Vagina (tissue), 2 donors: ENCODE data around the gene NEAT1. TPM values are rescaled to one million over a fixed set of nuclear protein-coding genes. Genes with fewer than 3 reads are reported as not detected.

Experiments used
- DNase-seq, 2 donors: peaks; one replicate each; pipeline ENCODE4 v3.0.0-alpha.2; 2017; ENCODE audit errors: extremely low spot score in 2 of 2
- H3K27ac ChIP-seq: fragments of 200-600 bp; sonication (generic); one replicate; pipeline ENCODE4 v1.5.1; 2019
- H3K27me3 ChIP-seq: fragments of 200-600 bp; sonication (generic); one replicate; pipeline ENCODE4 v1.5.1; 2019
- H3K36me3 ChIP-seq, 2 donors: fragments of 200-600 bp; sonication (generic); one replicate each; pipeline ENCODE4 v1.5.1; 2017 to 2019
- H3K4me1 ChIP-seq: fragments of 200-600 bp; sonication (generic); one replicate; pipeline ENCODE4 v1.5.1; 2019
- H3K4me3 ChIP-seq, 2 donors: fragments of 200-600 bp; sonication (generic); 1 replicate in 1 of 2; 2 replicates in 1 of 2; pipeline ENCODE4 v1.5.1; 2016 to 2019
- H3K9me3 ChIP-seq: fragments of 200-600 bp; sonication (generic); one replicate; pipeline ENCODE4 v1.5.1; 2019
- POLR2A ChIP-seq, 2 donors: fragments of 450-650 bp; IDR thresholded peaks; one replicate each; pipeline ENCODE4 v1.6.1; 2017; ENCODE audit warnings: antibody characterized with exemption in 2 of 2, mild to moderate bottlenecking in 2 of 2, moderate library complexity in 2 of 2
- POLR2AphosphoS5 ChIP-seq, 2 donors: sonication (generic); formaldehyde crosslinking; IDR thresholded peaks; one replicate each; pipeline ENCODE4 v1.9.0; 2017; ENCODE audit warnings: antibody characterized with exemption in 2 of 2, mild to moderate bottlenecking in 2 of 2, low read depth in 1 of 2; ENCODE audit not compliant: insufficient read depth in 1 of 2
- intact Hi-C: fragments of 100-400 bp; cut with DNase I; formaldehyde crosslinking; loops from one replicate; pipeline ENCODE4 v1.15.1; 2023
- total RNA-seq: library from RNA; depleted of rRNA; stranded (reverse); fragments of >200 nt; gene quantifications from one replicate; pipeline ENCODE4 v1.2.3, GENCODE V29; 2016
- TF ChIP-seq, protein P1 (sequence below), 3 experiments: fragments of 450-650 bp in 2 of 3; fragments of 200-600 bp in 1 of 3; sonication (generic) in 1 of 3; IDR thresholded peaks; one replicate each; pipeline ENCODE4 v1.5.1; 2017 to 2019; ENCODE audit warnings: antibody characterized with exemption in 3 of 3, mild to moderate bottlenecking in 2 of 3, moderate library complexity in 2 of 3

NEAT1 gene
- total RNA-seq, 1 donor from 2014 or later: 857 TPM

DNA sequence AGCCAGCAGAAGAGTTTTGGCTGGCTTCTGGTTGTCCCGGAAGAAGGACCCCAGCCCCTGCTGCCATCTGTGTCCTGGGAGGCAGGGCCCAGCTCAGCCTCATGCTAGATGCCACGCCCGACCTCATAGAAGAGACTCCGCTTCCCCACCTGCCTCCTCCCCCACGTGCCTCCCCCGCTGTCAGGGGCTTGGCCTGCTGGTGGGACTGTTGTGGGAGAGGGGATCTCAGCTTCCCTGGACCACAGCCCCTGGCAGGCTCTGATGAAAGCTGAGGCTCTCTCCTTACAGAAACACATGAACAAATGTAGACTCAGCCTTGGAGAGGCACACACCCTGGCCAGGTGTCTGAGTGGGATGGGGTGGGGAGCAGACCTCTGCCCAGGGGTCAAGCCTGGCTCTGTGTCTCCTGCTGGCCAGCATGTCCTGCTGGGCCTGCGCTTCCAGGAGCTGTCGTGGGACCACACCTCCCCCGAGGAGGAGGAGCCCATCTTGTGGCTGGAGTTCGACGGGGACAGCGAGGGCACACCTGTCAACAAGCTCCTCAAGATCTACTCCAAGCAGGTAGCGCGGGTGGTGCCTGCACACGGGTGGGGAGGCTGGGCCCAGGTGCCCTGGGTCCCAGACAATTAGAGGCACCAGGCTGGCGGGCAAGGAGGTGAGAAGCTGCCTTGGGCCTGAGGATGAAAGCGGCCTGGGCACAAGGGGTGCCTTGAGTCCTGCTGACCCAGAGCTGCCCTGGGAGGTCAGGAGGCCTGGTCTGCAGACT is 22.1 kb upstream of the NEAT1 start:
- Histone ChIP-seq H3K4me3 (no peak overlapping the region), H3K36me3 (peaks cover 0 to 81% of the 10 kb centered on the region in 2 donors), H3K27me3 (no peaks in the 10 kb centered on the region), H3K4me1 (no peaks in the 10 kb centered on the region), H3K27ac (no peak overlapping the region), H3K9me3 (no peaks in the 10 kb centered on the region)
- intact Hi-C loops: no loop called here
- no peak for DNase-seq
- TF ChIP-seq POLR2A (IDR thresholded peaks at IDR 0.05): no peak

DNA sequence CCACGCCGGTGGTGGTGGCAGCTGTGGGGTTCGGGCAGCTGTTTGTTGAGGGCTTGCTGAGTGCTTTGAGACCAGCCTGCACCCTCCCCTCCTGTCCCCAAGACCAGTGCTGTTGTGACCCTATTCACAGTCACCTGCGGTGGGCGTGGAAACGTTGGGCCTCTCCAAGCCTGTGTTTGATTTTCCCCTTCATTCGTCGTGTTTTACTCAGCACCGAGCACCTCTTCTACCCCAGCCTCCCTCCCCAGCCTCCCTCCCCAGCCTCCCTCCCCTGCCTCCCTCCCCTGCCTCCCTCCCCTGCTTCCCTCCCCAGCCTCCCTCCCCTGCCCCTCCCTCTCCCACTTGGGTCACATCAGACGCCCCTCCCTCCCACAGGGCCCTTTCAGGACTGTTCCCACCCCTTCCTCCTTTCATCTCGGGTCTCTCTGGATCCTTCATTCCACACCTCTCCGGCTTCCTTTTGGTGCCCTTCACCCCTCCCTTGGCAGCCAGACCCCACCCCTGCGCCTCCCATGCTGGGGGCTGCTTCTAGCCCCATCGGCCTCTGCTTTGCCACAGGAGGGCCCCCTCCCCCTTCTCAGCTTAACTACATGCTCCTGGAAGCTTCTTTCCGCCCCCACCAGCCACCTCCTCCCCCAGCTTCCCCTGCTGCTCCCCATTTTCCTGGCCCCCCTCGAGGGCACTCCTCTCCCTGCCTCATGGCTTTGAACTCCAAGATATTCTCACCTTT is 21.4 kb upstream of the NEAT1 start:
- Histone ChIP-seq H3K36me3 (peaks cover 0 to 82% of the 10 kb centered on the region in 2 donors), H3K4me3 (no peak overlapping the region), H3K27ac (no peak overlapping the region), H3K27me3 (no peaks in the 10 kb centered on the region), H3K4me1 (no peaks in the 10 kb centered on the region), H3K9me3 (no peaks in the 10 kb centered on the region)
- TF ChIP-seq POLR2AphosphoS5 (IDR thresholded peaks at IDR 0.05; ENCODE audit: insufficient read depth in 1 of 2, low read depth in 1 of 2) (no peak), POLR2A (IDR thresholded peaks at IDR 0.05) (no peak)
- TF ChIP-seq, protein P1, sequence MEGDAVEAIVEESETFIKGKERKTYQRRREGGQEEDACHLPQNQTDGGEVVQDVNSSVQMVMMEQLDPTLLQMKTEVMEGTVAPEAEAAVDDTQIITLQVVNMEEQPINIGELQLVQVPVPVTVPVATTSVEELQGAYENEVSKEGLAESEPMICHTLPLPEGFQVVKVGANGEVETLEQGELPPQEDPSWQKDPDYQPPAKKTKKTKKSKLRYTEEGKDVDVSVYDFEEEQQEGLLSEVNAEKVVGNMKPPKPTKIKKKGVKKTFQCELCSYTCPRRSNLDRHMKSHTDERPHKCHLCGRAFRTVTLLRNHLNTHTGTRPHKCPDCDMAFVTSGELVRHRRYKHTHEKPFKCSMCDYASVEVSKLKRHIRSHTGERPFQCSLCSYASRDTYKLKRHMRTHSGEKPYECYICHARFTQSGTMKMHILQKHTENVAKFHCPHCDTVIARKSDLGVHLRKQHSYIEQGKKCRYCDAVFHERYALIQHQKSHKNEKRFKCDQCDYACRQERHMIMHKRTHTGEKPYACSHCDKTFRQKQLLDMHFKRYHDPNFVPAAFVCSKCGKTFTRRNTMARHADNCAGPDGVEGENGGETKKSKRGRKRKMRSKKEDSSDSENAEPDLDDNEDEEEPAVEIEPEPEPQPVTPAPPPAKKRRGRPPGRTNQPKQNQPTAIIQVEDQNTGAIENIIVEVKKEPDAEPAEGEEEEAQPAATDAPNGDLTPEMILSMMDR (IDR thresholded peaks at IDR 0.05): no peak
- intact Hi-C loops: no loop called here
- DNase-seq: no peak

DNA sequence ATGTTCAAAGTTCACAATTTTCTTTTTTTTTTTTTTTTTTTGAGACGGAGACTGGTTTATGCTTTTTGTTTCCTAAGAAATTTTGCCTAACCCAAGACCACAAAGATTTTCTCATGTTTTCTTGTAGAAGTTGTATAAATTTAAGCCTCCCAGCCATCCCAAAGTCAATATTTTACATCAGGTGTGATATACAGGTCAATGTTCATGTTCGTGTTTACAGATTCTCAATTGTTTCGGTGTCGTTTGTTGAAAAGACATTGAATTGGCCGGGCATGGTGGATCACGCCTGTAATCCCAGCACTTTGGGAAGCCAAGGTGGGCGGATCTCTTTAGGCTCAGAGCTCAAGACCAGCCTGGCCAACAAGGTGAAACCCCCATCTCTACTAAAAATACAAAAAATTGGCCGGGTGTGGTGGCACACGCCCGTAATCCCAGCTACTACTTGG is 20.8 kb upstream of the NEAT1 start:
- intact Hi-C loops: no loop called here
- Histone ChIP-seq H3K9me3 (no peaks in the 10 kb centered on the region), H3K36me3 (peaks cover 0 to 77% of the 10 kb centered on the region in 2 donors), H3K4me3 (no peak overlapping the region), H3K27ac (no peak overlapping the region), H3K4me1 (no peaks in the 10 kb centered on the region), H3K27me3 (no peaks in the 10 kb centered on the region)
- no peak for DNase-seq
- TF ChIP-seq, protein P1 (IDR thresholded peaks at IDR 0.05): no peak
- TF ChIP-seq POLR2A (IDR thresholded peaks at IDR 0.05) (no peak), POLR2AphosphoS5 (IDR thresholded peaks at IDR 0.05; ENCODE audit: insufficient read depth in 1 of 2, low read depth in 1 of 2) (no peak)

DNA sequence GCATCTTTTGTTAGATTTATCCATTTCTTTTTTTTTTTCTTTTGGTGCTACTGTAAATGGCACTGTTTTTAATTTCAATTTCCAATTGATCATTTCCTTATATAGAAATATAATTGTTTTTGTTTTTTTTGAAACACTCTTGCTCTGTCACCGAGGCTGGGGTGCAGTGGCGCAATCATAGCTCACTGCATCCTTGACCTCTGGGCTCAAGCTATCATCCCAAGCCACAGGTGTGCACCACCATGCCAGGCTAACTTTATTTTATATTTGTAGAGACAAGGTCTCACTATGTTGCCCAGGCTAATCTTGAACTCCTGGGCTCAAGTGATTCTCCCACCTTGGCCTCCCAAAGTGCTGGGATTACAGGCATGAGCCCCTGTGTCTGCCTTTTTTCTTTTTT is 19.8 kb upstream of the NEAT1 start:
- intact Hi-C loops: no loop called here
- no peaks in the 10 kb centered on the region for H3K27me3 ChIP-seq
- H3K9me3 ChIP-seq: no peaks in the 10 kb centered on the region
- H3K4me1 ChIP-seq: no peaks in the 10 kb centered on the region
- TF ChIP-seq POLR2AphosphoS5 (IDR thresholded peaks at IDR 0.05; ENCODE audit: insufficient read depth in 1 of 2, low read depth in 1 of 2): no peak
- TF ChIP-seq, protein P1 (IDR thresholded peaks at IDR 0.05): no peak
- no peak for TF ChIP-seq POLR2A (IDR thresholded peaks at IDR 0.05)
- H3K36me3 ChIP-seq: peaks cover 0 to 78% of the 10 kb centered on the region in 2 donors
- no peak for DNase-seq
- no peak overlapping the region for H3K4me3 ChIP-seq
- no peak overlapping the region for H3K27ac ChIP-seq

DNA sequence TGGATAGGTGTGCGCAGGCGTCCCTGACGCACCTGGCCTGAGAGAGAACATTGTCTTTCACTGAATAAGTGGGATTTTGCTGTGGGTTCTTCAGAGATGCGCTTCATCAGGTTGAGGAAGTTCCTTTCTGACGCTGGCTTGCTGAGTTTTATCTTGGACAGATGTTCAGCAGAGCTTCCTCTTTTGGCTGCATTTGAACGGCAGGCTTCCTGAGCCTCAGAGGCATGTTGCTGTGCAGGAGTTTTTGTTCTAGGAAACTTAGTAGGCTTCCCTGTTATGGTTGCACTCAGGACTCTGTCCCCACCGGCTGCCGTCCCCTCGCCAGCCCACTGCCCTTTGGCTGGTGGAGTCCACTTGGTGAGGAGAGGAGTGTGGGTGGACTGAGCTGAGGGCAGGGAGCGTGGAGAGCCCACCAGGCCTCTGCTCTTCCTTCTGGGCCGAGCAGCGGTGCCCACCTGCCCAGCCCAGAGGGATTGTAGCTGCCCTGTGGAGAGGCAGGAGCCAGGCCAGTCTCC is 18.9 kb upstream of the NEAT1 start:
- no peaks in the 10 kb centered on the region for H3K27me3 ChIP-seq
- intact Hi-C loops: no loop called here
- H3K27ac ChIP-seq: no peak overlapping the region
- DNase-seq: no peak
- TF ChIP-seq, protein P1 (IDR thresholded peaks at IDR 0.05): no peak
- TF ChIP-seq POLR2A (IDR thresholded peaks at IDR 0.05) (no peak), POLR2AphosphoS5 (IDR thresholded peaks at IDR 0.05; ENCODE audit: insufficient read depth in 1 of 2, low read depth in 1 of 2) (no peak)
- H3K4me1 ChIP-seq: peaks cover 4% of the 10 kb centered on the region
- H3K36me3 ChIP-seq: peaks cover 0 to 77% of the 10 kb centered on the region in 2 donors
- no peaks in the 10 kb centered on the region for H3K9me3 ChIP-seq
- H3K4me3 ChIP-seq: no peak overlapping the region
